ENCODE measurements around the gene LRRC7.
"Not testable (repeated sequence)": the region's sequence is repeated elsewhere in the genome, so short reads cannot be mapped to it uniquely, and the experiment has no call there.

GRCh38 chr1:69928234-69928633 is 360.5 kb downstream of the LRRC7 start:
- TF ChIP-seq CTCF (conservative IDR thresholded peaks at IDR 0.05; ENCODE audit: low read depth, low read length); EZH2 (IDR thresholded peaks at IDR 0.05; ENCODE audit: borderline replicate concordance, low read depth, low read length, poor library complexity, severe bottlenecking): not testable (repeated sequence)
